GM19035 (cell line): ENCODE measurements around the gene ST8SIA5.

ENCODE experiments used
- ATAC-seq: cut with Tn5 transposase; IDR thresholded peaks from one replicate; pipeline ENCODE4 v1.9.1; 2021; ENCODE audit not compliant: unreplicated experiment

The ST8SIA5 gene

GRCh38 chr18:46630160-46630559, 126.7 kb downstream of the ST8SIA5 start:
- no peak for ATAC-seq

DNA sequence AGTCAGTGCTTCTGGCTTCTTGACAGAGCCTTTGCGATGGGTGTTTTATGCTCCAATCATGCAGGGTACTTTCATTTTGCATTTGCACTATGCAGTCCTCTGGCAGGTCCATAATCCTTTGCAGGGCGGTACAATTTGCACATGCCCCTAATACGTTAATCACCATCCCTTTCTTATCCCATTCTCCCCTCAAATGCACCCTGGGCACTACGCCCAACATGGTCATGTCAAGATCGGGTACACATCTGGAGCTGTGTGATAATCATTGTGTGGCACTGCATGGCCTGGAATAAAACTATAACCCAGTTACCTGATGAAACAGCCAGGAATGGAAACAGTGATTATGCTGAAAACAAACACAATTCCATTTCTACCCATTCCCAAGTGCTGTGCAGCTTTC, 127.5 kb downstream of the ST8SIA5 start:
- ATAC-seq, result no peak

- ATAC-seq, result no peak
Measured at GRCh38 chr18:46628206-46628605, 128.6 kb downstream of the ST8SIA5 start.

- ATAC-seq, result no peak
Measured at GRCh38 chr18:46627136-46627535, 129.7 kb downstream of the ST8SIA5 start.

DNA sequence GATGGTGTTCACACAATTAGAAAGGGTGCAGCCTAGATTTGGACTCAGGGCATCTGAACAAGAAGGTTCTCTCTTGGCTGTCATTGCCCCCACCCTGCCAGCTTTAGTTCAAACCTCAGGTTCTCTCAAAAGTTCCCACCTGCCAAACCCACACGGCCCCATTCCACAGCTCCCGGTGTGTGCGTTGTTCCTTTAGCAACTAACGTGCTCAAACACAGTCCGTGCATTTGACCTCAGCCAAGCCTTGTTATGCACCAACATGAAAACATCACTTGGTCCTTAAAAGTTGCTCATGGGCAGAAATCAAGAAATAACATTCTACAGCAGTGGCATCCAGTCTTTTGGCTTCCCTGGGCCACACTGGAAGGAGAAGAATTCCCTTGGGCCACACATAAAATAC, 131.8 kb downstream of the ST8SIA5 start:
- no peak for ATAC-seq

DNA sequence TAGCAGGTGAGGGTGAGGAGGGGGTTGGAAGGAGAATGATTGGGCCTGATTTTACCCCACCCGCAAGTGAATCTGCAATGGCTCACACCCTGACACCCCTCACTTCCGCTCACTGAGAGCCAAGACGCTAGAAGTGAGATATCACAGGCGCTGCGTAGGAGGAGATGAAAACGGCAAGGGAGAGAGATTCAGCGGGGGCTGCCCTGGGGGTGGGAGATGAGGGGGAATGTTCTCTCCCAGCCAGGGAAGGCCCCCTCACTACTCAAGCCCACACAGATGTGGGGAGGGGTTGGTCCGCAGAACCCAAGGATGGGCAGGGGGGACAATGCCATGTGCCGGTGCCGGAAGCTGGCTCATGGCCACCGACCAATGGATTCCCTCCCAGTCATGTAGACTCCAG, 132.7 kb downstream of the ST8SIA5 start:
- no peak for ATAC-seq

DNA sequence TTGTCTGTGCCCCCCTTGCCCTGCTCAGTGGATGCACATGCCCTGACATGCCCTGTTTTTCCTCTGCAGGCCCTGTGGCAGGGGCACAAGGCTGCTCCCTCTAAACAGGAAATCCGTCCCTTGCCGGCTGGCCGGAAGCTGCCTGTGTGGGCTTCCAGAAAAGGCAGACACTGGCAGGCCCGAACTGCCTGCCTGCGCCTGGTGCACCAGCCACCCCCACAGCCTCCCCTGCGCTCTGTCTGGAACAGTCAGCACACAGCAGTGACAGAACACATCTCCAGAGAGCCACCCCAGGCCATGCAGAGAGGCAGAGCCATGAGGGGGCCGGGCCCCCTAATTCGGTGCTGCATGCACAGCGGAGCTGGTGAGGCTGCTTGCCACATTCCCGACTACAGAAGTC, 133.3 kb downstream of the ST8SIA5 start:
- no peak for ATAC-seq

- ATAC-seq, result no peak
Measured at GRCh38 chr18:46622999-46623398, 133.9 kb downstream of the ST8SIA5 start.

DNA sequence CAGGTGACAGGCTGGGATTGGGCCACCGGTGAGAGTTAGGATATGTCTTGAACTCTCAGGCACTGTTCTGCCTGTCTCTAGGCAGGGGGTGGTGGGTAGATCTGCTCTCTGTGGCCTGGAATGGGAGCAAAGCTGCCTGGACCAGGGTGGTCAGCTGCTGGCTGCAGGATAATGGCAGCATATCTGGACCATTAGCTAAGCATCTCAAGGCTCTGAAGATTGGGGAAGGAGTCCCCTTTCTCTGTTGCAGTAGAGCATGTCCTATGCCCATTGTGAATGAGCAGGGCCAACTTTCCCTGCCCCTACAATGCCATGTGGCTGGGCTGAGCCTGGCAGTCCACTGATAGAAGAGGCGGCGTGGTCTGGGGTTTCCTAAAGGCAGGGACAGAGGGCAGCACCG, 134.4 kb downstream of the ST8SIA5 start:
- ATAC-seq, result no peak

- no peak for ATAC-seq
Measured at GRCh38 chr18:46621871-46622270, 135.0 kb downstream of the ST8SIA5 start.

DNA sequence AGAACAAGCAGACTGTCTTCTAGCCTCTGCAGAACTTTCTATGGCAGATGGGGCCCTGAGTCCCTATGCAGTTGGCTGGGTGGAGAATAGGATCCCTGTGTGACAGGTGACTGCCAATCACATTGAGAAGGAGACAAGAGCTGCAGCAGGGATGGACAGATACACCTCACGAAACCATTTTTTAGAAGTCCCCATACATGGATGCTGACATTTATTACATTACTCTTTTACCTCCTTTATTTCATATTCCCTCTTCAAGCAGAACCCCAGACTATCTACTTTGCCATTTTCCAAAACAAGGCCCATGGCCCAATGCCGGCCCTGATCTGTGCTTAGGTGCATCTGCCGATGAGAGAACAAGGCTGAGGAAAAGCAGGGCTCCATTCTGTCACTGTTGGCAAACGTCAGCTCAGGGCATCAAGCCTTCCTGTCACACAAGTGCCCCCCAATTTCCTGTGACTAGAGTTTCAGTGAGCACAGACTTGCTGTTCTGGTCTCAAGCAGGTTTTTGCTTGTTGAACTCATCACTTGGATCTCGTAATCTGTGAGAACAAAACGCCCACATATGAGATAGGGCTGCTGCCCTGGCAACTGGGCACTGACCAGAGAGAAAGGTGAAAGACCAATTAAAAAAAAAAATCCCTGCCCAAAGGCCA, 135.6 kb downstream of the ST8SIA5 start:
- no peak for ATAC-seq

DNA sequence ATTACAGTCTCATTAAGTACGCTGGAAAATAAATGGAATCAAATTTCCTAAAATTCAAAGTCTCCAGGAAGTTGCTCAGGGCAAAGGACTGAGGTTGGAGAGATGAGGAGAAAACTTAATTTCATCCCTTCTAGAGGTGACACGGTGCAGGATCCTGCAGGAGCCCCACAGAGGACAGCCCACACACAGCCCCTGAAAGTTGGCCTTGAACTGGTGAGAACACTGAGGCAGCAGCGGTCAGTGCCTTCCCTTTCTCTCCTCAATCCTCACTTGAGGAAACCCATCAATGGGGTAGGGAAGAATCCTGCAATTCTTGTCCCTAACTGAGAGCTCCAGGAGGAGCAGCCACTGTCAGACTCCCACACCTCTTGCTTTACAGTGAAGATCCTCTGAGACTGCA, 137.3 kb downstream of the ST8SIA5 start:
- ATAC-seq, result no peak
